K562 (cell line): ENCODE data around the gene HOTAIR.

Experiments
- ATF2 ChIP-seq: sonication (generic); formaldehyde crosslinking; IDR thresholded peaks from 2 replicates; pipeline ENCODE4 v1.8.1; 2022; ENCODE audit warnings: missing genetic modification reagents
- CTCF ChIP-seq, 3 experiments: IDR thresholded peaks in 2 of 3; conservative IDR thresholded peaks in 1 of 3; 2 replicates each; pipeline ENCODE4 v1.5.1; 2011 to 2012; ENCODE audit warnings: low read length in 3 of 3, mild to moderate bottlenecking in 3 of 3, control low read depth in 2 of 3, improper control_type of control experiment in 1 of 3, inconsistent platforms in 1 of 3, low read depth in 1 of 3, mixed read lengths in 1 of 3, moderate library complexity in 1 of 3; ENCODE audit not compliant: insufficient read depth in 2 of 3
- E2F6 ChIP-seq, 2 experiments: IDR thresholded peaks; 2 replicates each; pipeline ENCODE4 v1.6.1; 2011; ENCODE audit warnings: borderline replicate concordance in 1 of 2, control low read depth in 1 of 2, low read depth in 1 of 2, low read length in 1 of 2, mild to moderate bottlenecking in 1 of 2, mixed read lengths in 1 of 2, moderate library complexity in 1 of 2; ENCODE audit not compliant: insufficient read depth in 1 of 2, insufficient read length in 1 of 2, poor library complexity in 1 of 2, severe bottlenecking in 1 of 2; ENCODE audit errors: extremely low read depth in 1 of 2
- EGR1 ChIP-seq: fragments of 450-650 bp; conservative IDR thresholded peaks from 2 replicates; pipeline ENCODE4 v1.6.1; 2017; ENCODE audit warnings: mild to moderate bottlenecking
- ELF2 ChIP-seq: fragments of 250-450 bp; sonication (Bioruptor Pico); IDR thresholded peaks from 2 replicates; pipeline ENCODE4 v1.5.0; 2021; ENCODE audit warnings: mild to moderate bottlenecking
- ERF ChIP-seq: fragments of 450-650 bp; formaldehyde crosslinking; IDR thresholded peaks from 2 replicates; pipeline ENCODE4 v1.4.0; 2020; ENCODE audit warnings: mild to moderate bottlenecking, mixed read lengths
- HDAC1 ChIP-seq, 2 experiments: fragments of 450-650 bp; IDR thresholded peaks; 2 replicates each; pipeline ENCODE4 v1.6.1; 2016 to 2017; ENCODE audit warnings: inconsistent platforms in 1 of 2, mild to moderate bottlenecking in 1 of 2, moderate library complexity in 1 of 2
- KHSRP ChIP-seq: fragments of 450-650 bp; IDR thresholded peaks from 2 replicates; pipeline ENCODE4 v1.6.1; 2017
- MXI1 ChIP-seq: IDR thresholded peaks from 2 replicates; pipeline ENCODE4 v1.6.1; 2011; ENCODE audit warnings: low read depth, mild to moderate bottlenecking, improper control_type of control experiment, low read length
- ZNF263 ChIP-seq: sonication (generic); formaldehyde crosslinking; IDR thresholded peaks from 2 replicates; pipeline ENCODE4 v1.8.0; 2022; ENCODE audit warnings: mild to moderate bottlenecking, missing genetic modification reagents, borderline replicate concordance

- TF ChIP-seq ATF2 (no peak), KHSRP (no peak), HDAC1 (IDR thresholded peaks at IDR 0.05) (no peak), CTCF (IDR thresholded peaks at IDR 0.05 in 2 of 3, conservative IDR thresholded peaks at IDR 0.05 in 1 of 3; ENCODE audit: insufficient read depth in 2 of 3, low read depth in 1 of 3, low read length in 3 of 3) (no peak), E2F6 (IDR thresholded peaks at IDR 0.05; ENCODE audit: borderline replicate concordance in 1 of 2, extremely low read depth in 1 of 2, insufficient read depth in 1 of 2, insufficient read length in 1 of 2, low read depth in 1 of 2, low read length in 1 of 2, poor library complexity in 1 of 2, severe bottlenecking in 1 of 2) (no peak), MXI1 (no peak), ERF (no peak), ZNF263 (no peak), ELF2 (CRISPR knock-in tag) (no peak), EGR1 (no peak)
Measured at GRCh38 chr12:53930591-53931255, 44.0 kb downstream of the HOTAIR start.
